ENCODE data around the gene SRSF3.
"Not testable (repeated sequence)": the region's sequence is repeated elsewhere in the genome, so short reads cannot be mapped to it uniquely, and the experiment has no call there.

Gene SRSF3

DNA sequence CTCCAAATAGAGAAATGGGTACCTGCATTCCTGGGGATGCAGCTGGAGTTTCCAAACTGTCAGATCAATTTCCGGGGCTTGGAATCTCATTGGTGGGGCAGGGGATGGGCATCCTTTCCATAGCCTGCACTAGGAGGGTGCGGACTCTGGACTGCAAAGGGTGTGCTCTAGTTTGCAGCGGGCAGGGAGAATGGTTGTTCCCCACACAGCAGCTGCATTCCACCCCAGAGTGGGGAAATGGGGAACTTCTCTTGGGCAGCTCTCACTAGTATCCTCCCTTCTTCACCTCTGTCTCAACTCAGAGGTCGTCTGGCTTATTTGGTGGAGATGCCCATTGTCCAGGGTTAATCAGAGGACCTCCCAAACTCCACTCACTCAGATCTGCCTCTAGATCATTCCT lies 49.8 kb downstream of the SRSF3 start:
- no peak for DNase-seq (ENCODE audit: low read depth in 2 of 2)

DNA sequence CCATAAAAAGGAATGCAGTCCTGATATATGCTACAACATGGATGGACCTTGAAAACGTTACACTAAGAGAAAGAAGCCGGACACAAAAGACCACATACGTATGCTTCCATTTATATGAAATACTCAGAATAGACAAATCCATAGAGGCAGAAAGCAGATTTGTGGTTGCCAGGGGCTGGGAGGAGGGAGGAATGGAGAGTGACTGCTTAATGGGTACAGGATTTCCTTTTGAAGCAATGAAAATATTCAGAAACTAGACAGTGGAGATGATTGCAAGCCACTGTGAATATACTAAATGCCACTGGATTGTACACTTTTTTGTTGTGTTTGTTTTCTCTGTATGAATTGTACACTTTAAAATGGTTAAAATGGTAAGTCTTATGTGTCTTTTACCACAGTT lies 54.9 kb downstream of the SRSF3 start:
- no peak for DNase-seq (ENCODE audit: low read depth in 2 of 2)

DNA sequence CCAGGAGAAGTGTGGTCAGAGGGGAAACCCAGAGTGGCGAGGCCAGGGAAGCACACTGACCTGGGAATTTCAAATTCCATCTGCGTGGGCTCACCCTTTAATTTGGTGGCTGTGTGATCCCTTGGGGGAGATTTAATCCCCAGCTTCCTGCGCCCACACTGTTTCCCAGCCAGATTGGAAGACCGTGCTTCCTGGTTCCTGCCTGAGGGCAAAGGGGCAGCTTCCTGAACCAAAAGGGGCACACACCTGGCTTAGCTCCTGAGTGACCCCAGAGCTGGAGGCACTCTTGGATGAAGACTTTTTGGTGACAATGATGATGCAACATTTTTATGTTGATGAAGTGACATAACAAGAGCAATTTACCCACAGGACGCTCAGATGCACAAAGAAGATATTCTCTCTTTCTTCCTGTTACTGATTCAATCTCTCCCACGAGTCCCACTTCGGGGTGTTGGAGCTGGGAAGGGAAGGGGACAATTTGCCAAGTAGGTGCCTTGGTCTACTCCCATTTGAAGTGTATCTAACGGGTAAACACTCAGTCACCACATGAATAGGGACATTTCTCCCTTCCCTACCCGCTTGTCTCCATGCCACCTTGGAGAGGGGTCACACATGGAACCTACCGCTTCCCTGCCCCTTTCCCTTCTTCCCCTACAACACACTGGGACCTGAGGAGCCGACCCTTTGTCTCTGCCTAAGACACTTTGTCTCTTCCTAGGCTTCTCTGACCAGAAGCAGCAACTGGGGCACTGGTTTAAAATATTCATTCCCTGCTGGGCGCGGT lies 55.7 kb downstream of the SRSF3 start:
- no peak for DNase-seq (ENCODE audit: low read depth in 2 of 2)

DNA sequence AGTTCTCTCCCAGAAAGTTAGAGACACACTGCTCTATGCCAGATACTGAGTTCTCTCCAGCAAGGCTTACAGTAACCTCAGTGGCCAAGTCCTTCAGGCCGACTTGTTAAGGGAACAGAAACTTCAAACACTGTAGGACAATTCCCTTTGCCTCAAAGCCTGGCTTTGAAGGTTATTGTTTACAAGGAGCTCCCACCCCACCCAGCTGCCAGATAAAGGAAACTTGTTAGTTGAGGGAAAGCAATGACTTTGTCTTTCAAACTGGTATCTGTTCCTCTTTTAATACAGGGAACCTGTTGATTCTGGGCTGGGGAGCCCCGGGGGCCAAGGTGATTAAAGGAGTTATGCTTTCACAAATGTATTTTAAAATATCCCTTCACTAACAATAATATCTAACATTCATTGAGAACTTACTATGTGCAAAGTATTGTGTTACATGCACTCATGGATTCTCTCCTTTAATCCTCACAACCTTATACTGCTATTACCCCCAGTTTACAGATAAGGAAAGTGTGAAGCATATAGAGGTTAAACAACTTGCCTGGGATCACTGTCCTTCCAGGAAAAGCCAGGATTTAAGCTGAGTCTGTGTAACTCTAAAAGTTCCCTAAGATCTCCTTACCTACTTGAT lies 56.8 kb downstream of the SRSF3 start:
- DNase-seq (ENCODE audit: low read depth in 2 of 2): no peak

DNA sequence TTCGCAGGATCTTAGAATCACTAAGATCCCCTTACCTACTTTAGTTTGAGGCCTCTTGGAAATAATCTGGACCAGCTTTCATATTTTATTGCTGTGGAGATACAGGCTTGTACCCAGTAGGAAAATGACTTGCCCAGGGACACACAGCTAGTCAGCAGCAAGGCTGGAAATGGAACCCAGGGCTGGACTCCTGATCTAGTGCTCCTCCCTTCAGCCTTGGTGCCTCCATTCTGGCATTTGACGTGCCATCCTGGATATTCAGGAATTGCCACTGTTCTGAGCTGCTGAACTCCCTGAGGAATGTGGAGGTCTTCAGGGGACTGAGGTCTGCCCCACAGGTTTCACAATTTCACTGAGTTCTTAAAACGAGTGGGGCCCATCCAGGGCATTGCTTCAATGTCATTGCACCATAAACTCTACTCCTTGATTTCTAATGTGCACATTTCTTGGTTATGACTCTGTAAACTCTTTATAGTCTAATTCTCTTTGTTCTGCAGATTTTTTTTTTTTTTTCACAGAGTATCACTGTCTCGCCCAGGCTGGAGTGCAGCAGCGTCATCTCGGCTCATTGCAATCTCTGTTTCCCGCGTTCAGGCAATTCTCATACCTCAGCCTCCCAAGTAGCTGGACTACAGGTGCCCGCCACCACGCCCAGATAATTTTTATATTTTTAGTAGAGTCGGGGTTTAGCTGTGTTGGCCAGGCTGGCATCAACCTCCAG lies 57.7 kb downstream of the SRSF3 start:
- DNase-seq (ENCODE audit: low read depth in 2 of 2): no peak

DNA sequence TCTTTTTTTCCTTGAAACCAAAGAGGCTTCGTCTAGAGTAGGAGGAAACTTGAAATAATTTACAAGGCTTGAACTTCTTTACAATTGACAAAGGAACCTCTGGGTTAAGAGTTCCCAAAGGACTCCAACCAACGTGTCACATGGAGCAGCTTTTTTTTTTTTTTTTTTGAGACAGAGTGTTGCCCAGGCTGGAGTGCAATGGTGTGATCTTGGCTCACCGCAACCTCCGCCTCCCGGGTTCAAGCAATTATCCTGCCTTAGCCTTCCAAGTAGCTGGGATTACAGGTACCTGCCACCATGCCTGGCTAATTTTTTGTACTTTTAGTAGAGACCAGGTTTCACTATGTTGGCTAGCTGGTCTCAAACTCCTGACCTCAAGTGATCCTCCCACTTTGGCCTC lies 60.3 kb downstream of the SRSF3 start:
- DNase-seq (ENCODE audit: low read depth in 2 of 2): not testable (repeated sequence)

Data from stimulated activated CD4-positive, alpha-beta T cell treated with anti-CD3 and anti-CD28 coated beads, Interleukin-1b, Interleukin-23, amount 100 ng/mL, for 1 hour (primary cell).